Measurements from ENCODE around the gene PARD3.

The PARD3 gene

GRCh38 chr10:34102893-34103506 lies 712.1 kb downstream of the PARD3 start:
- no peaks in the 10 kb centered on the region for H3K36me3 ChIP-seq (ENCODE audit: control insufficient read depth, insufficient read depth, low read length)
- no peaks in the 10 kb centered on the region for H3K27me3 ChIP-seq (replicated peaks; ENCODE audit: control insufficient read depth, insufficient read depth, low read length)
- H3K4me3 ChIP-seq (replicated peaks; ENCODE audit: low read depth, low read length): no peak overlapping the region
- DNase-seq (ENCODE audit: extremely low read depth, insufficient read length): no peak
- TF ChIP-seq CTCF (IDR thresholded peaks at IDR 0.05; ENCODE audit: insufficient read depth, low read length, poor library complexity, severe bottlenecking): no peak

GRCh38 chr10:34102237-34102673 lies 712.8 kb downstream of the PARD3 start:
- no peak for DNase-seq (ENCODE audit: extremely low read depth, insufficient read length)
- TF ChIP-seq CTCF (IDR thresholded peaks at IDR 0.05; ENCODE audit: insufficient read depth, low read length, poor library complexity, severe bottlenecking): no peak
- Histone ChIP-seq H3K36me3 (ENCODE audit: control insufficient read depth, insufficient read depth, low read length) (no peaks in the 10 kb centered on the region), H3K27me3 (replicated peaks; ENCODE audit: control insufficient read depth, insufficient read depth, low read length) (no peaks in the 10 kb centered on the region), H3K4me3 (replicated peaks; ENCODE audit: low read depth, low read length) (no peak overlapping the region)

- no peak overlapping the region for H3K4me3 ChIP-seq (replicated peaks; ENCODE audit: low read depth, low read length)
- TF ChIP-seq CTCF (IDR thresholded peaks at IDR 0.05; ENCODE audit: insufficient read depth, low read length, poor library complexity, severe bottlenecking): no peak
These were observed 714.1 kb downstream of the PARD3 start for GRCh38 chr10:34101001-34101400.

GRCh38 chr10:34098821-34099567 lies 716.1 kb downstream of the PARD3 start:
- Histone ChIP-seq H3K36me3 (ENCODE audit: control insufficient read depth, insufficient read depth, low read length) (no peaks in the 10 kb centered on the region), H3K4me3 (replicated peaks; ENCODE audit: low read depth, low read length) (no peak overlapping the region), H3K27me3 (replicated peaks; ENCODE audit: control insufficient read depth, insufficient read depth, low read length) (no peaks in the 10 kb centered on the region)
- TF ChIP-seq CTCF (IDR thresholded peaks at IDR 0.05; ENCODE audit: insufficient read depth, low read length, poor library complexity, severe bottlenecking): no peak
- peak; percentile 37 for DNase-seq (ENCODE audit: extremely low read depth, insufficient read length)

More at GRCh38 chr10:34101001-34101400, 714.1 kb downstream of the PARD3 start:
- no peak for DNase-seq (ENCODE audit: extremely low read depth, insufficient read length)
- Histone ChIP-seq H3K36me3 (ENCODE audit: control insufficient read depth, insufficient read depth, low read length) (no peaks in the 10 kb centered on the region), H3K27me3 (replicated peaks; ENCODE audit: control insufficient read depth, insufficient read depth, low read length) (no peaks in the 10 kb centered on the region)

- TF ChIP-seq CTCF (IDR thresholded peaks at IDR 0.05; ENCODE audit: insufficient read depth, low read length, poor library complexity, severe bottlenecking): no peak
- no peak overlapping the region for H3K4me3 ChIP-seq (replicated peaks; ENCODE audit: low read depth, low read length)
- no peaks in the 10 kb centered on the region for H3K36me3 ChIP-seq (ENCODE audit: control insufficient read depth, insufficient read depth, low read length)
- H3K27me3 ChIP-seq (replicated peaks; ENCODE audit: control insufficient read depth, insufficient read depth, low read length): no peaks in the 10 kb centered on the region
- no peak for DNase-seq (ENCODE audit: extremely low read depth, insufficient read length)
These were observed 717.4 kb downstream of the PARD3 start for GRCh38 chr10:34097682-34098081.

Measured in GM06990 (cell line).